ENCODE measurements around the gene FAM241A. TPM values are rescaled to one million over a fixed set of nuclear protein-coding genes. Genes with fewer than 3 reads are reported as not detected.

The FAM241A gene
- total and polyA plus RNA-seq, 9 of the 15 experiments (the other 6 are each of a cell fraction or from before 2014, with no cell fraction given), result 2.3 to 8.5 (median 5.3) TPM

- TF ChIP-seq ZNF407 (IDR thresholded peaks at IDR 0.05; ENCODE audit: low read depth) (no peak), MEIS2 (IDR thresholded peaks at IDR 0.05; ENCODE audit: partially characterized antibody) (no peak), ZNF347 (CRISPR knock-in tag; IDR thresholded peaks at IDR 0.05; ENCODE audit: low read depth) (no peak), STAT5B (CRISPR knock-in tag; IDR thresholded peaks at IDR 0.05) (no peak), FOXJ3 (CRISPR knock-in tag; IDR thresholded peaks at IDR 0.05) (no peak), ZNF12 (CRISPR knock-in tag; IDR thresholded peaks at IDR 0.05) (no peak), ZSCAN29 (IDR thresholded peaks at IDR 0.05) (no peak), CREB3L1 (IDR thresholded peaks at IDR 0.05; ENCODE audit: borderline replicate concordance, low read depth) (no peak), NFXL1 (CRISPR knock-in tag; IDR thresholded peaks at IDR 0.05) (no peak), KAT2B (IDR thresholded peaks at IDR 0.05; ENCODE audit: low read depth, low read length) (no peak), CXXC5 (CRISPR knock-in tag; IDR thresholded peaks at IDR 0.05) (peak; percentile 76), TCF3 (CRISPR knock-in tag; IDR thresholded peaks at IDR 0.05) (no peak), E2F4 (CRISPR knock-in tag; IDR thresholded peaks at IDR 0.05; ENCODE audit: low read depth) (no peak), KLF10 (CRISPR knock-in tag; IDR thresholded peaks at IDR 0.05) (no peak), ZBTB7A (IDR thresholded peaks at IDR 0.05; ENCODE audit: borderline replicate concordance, control insufficient read depth, low read depth, low read length) (peak; percentile 84), ZZZ3 (IDR thresholded peaks at IDR 0.05) (no peak), ZNF655 (CRISPR knock-in tag; IDR thresholded peaks at IDR 0.05) (no peak)
Observed at GRCh38 chr4:112145790-112146501, 692 bp downstream of the FAM241A start (continued).

Data from K562 (cell line).